Neural cell (in vitro differentiated cells): Measurements from ENCODE around the gene OSGEPL1.

Experiments
- CTCF ChIP-seq: fragments of 450-650 bp; IDR thresholded peaks from 2 replicates; pipeline ENCODE4 v1.5.1; 2014; ENCODE audit warnings: antibody characterized with exemption, mild to moderate bottlenecking, moderate library complexity; ENCODE audit not compliant: poor library complexity, severe bottlenecking
- EP300 ChIP-seq: fragments of 450-650 bp; conservative IDR thresholded peaks from 2 replicates; pipeline ENCODE4 v1.6.1; 2014; ENCODE audit warnings: antibody characterized with exemption, mild to moderate bottlenecking, moderate library complexity; ENCODE audit not compliant: poor library complexity, severe bottlenecking
- EZH2 ChIP-seq: fragments of 200-600, 300-800 bp; shearing (Covaris generic), sonication (generic); IDR thresholded peaks from 2 replicates; pipeline ENCODE4 v1.6.1; 2014; ENCODE audit warnings: antibody characterized with exemption, low read length, borderline replicate concordance, mild to moderate bottlenecking; ENCODE audit not compliant: insufficient read depth, poor library complexity, severe bottlenecking
- POLR2AphosphoS5 ChIP-seq: IDR thresholded peaks from 2 replicates; pipeline ENCODE4 v1.6.1; 2012
- RAD21 ChIP-seq: fragments of 450-650 bp; conservative IDR thresholded peaks from 2 replicates; pipeline ENCODE4 v1.6.1; 2014; ENCODE audit warnings: antibody characterized with exemption, mild to moderate bottlenecking, moderate library complexity
- REST ChIP-seq: IDR thresholded peaks from 2 replicates; pipeline ENCODE4 v1.6.1; 2012; ENCODE audit warnings: borderline replicate concordance
- SMC3 ChIP-seq: fragments of 450-650 bp; conservative IDR thresholded peaks from 2 replicates; pipeline ENCODE4 v1.6.1; 2014; ENCODE audit warnings: antibody characterized with exemption, mild to moderate bottlenecking, moderate library complexity; ENCODE audit not compliant: poor library complexity

- TF ChIP-seq EZH2 (no peak), POLR2AphosphoS5 (no peak), CTCF (no peak), SMC3 (no peak), EP300 (no peak), RAD21 (no peak), REST (no peak)
Observed at GRCh38 chr2:189709501-189710221, 52.9 kb downstream of the OSGEPL1 start.
